SK-N-SH (cell line): ENCODE data around the gene GDA.

Source experiments
- EP300 ChIP-seq, 2 experiments: IDR thresholded peaks; 2 replicates each; pipeline versions ENCODE4 v1.4.0 to v1.6.1; 2012; ENCODE audit warnings: borderline replicate concordance in 1 of 2, low read depth in 1 of 2, low read length in 1 of 2
- POLR2AphosphoS5 ChIP-seq: IDR thresholded peaks from 2 replicates; pipeline ENCODE4 v1.6.1; 2012; ENCODE audit warnings: low read depth, low read length
- RAD21 ChIP-seq: IDR thresholded peaks from 2 replicates; pipeline ENCODE4 v1.6.1; 2012; ENCODE audit warnings: mild to moderate bottlenecking, low read length
- RFX5 ChIP-seq: IDR thresholded peaks from 2 replicates; pipeline ENCODE4 v1.6.1; 2012; ENCODE audit warnings: mild to moderate bottlenecking, improper control_type of control experiment, low read length
- SIN3A ChIP-seq: IDR thresholded peaks from 2 replicates; pipeline ENCODE4 v1.6.1; 2012; ENCODE audit warnings: low read depth, mild to moderate bottlenecking, low read length, moderate library complexity, borderline replicate concordance
- TAF1 ChIP-seq: IDR thresholded peaks from 2 replicates; pipeline ENCODE4 v1.6.1; 2012; ENCODE audit warnings: low read depth, mild to moderate bottlenecking, low read length, moderate library complexity, borderline replicate concordance
- TF ChIP-seq, protein P1 (sequence below): fragments of 200-600 bp; sonication (generic); IDR thresholded peaks from 2 replicates; pipeline ENCODE4 v1.6.1; 2017; ENCODE audit warnings: antibody characterized with exemption, mild to moderate bottlenecking, moderate library complexity
- TF ChIP-seq, protein P2 (sequence below): IDR thresholded peaks from 2 replicates; pipeline ENCODE4 v1.4.0; 2012; ENCODE audit warnings: low read depth

GRCh38 chr9:72205513-72205912 is 56.3 kb downstream of the GDA start:
- no peak for TF ChIP-seq RFX5
- TF ChIP-seq, protein P1, sequence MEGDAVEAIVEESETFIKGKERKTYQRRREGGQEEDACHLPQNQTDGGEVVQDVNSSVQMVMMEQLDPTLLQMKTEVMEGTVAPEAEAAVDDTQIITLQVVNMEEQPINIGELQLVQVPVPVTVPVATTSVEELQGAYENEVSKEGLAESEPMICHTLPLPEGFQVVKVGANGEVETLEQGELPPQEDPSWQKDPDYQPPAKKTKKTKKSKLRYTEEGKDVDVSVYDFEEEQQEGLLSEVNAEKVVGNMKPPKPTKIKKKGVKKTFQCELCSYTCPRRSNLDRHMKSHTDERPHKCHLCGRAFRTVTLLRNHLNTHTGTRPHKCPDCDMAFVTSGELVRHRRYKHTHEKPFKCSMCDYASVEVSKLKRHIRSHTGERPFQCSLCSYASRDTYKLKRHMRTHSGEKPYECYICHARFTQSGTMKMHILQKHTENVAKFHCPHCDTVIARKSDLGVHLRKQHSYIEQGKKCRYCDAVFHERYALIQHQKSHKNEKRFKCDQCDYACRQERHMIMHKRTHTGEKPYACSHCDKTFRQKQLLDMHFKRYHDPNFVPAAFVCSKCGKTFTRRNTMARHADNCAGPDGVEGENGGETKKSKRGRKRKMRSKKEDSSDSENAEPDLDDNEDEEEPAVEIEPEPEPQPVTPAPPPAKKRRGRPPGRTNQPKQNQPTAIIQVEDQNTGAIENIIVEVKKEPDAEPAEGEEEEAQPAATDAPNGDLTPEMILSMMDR = no peak
- TF ChIP-seq TAF1 = no peak
- TF ChIP-seq, protein P2, sequence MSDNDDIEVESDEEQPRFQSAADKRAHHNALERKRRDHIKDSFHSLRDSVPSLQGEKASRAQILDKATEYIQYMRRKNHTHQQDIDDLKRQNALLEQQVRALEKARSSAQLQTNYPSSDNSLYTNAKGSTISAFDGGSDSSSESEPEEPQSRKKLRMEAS = no peak
- no peak for TF ChIP-seq EP300 (IDR thresholded peaks at IDR 0.05; ENCODE audit: borderline replicate concordance in 1 of 2, low read depth in 1 of 2, low read length in 1 of 2)
- no peak for TF ChIP-seq POLR2AphosphoS5
- no peak for TF ChIP-seq RAD21
- no peak for TF ChIP-seq SIN3A
